Neural cell (in vitro differentiated cells): Measurements from ENCODE around the gene CACNA1H. TPM values are rescaled to one million over a fixed set of nuclear protein-coding genes. Genes with fewer than 3 reads are reported as not detected.
"Not testable (repeated sequence)": the region's sequence is repeated elsewhere in the genome, so short reads cannot be mapped to it uniquely, and the experiment has no call there.

Source experiments
- H2AFZ ChIP-seq: fragments of 200-600, 300-800 bp; sonication (generic), shearing (Covaris generic); 2 replicates; pipeline ENCODE4 v1.6.0; 2014; ENCODE audit warnings: low read depth, mild to moderate bottlenecking, antibody characterized with exemption, low read length, moderate library complexity
- H3F3A ChIP-seq: fragments of 200-600 bp; shearing (Covaris generic); 2 replicates; pipeline ENCODE4 v1.6.1; 2016; ENCODE audit warnings: mild to moderate bottlenecking, moderate library complexity, mixed read lengths, antibody characterized with exemption, low read length; ENCODE audit not compliant: insufficient read depth, poor library complexity, severe bottlenecking
- H3K27ac ChIP-seq: fragments of 200-600, 300-800 bp; sonication (generic), shearing (Covaris generic); 2 replicates; pipeline ENCODE4 v1.5.1; 2014; ENCODE audit warnings: mild to moderate bottlenecking, low read length, moderate library complexity
- H3K27me3 ChIP-seq: fragments of 300-800, 200-600 bp; sonication (generic), shearing (Covaris generic); 2 replicates; pipeline ENCODE4 v1.6.0; 2014; ENCODE audit warnings: mild to moderate bottlenecking, low read depth, low read length, moderate library complexity; ENCODE audit not compliant: insufficient read depth
- H3K36me3 ChIP-seq: fragments of 300-800, 200-600 bp; sonication (generic), shearing (Covaris generic); 2 replicates; pipeline ENCODE4 v1.5.1; 2014; ENCODE audit warnings: mild to moderate bottlenecking, antibody characterized with exemption, low read length, moderate library complexity; ENCODE audit not compliant: insufficient read depth
- H3K4me2 ChIP-seq: fragments of 300-800, 200-600 bp; sonication (generic), shearing (Covaris generic); 2 replicates; pipeline ENCODE4 v1.6.0; 2014; ENCODE audit warnings: mild to moderate bottlenecking, low read length
- H3K4me3 ChIP-seq: fragments of 300-800, 200-600 bp; sonication (generic), shearing (Covaris generic); 2 replicates; pipeline ENCODE4 v1.5.1; 2014; ENCODE audit warnings: mild to moderate bottlenecking, low read length, moderate library complexity
- H3K79me2 ChIP-seq: fragments of 200-600 bp; shearing (Covaris generic); replicated peaks from 2 replicates; pipeline ENCODE4 v1.6.0; 2014; ENCODE audit warnings: mild to moderate bottlenecking, low read length, moderate library complexity; ENCODE audit not compliant: insufficient read depth
- H3K9ac ChIP-seq: fragments of 300-800, 200-600 bp; sonication (generic), shearing (Covaris generic); 2 replicates; pipeline ENCODE4 v1.6.1; 2016; ENCODE audit warnings: mild to moderate bottlenecking, low read length, mixed read lengths
- H3K9me2 ChIP-seq: fragments of 200-600 bp; shearing (Covaris generic); 2 replicates; pipeline ENCODE4 v1.6.1; 2016; ENCODE audit warnings: mild to moderate bottlenecking, low read length, mixed read lengths; ENCODE audit not compliant: insufficient read depth
- H3K9me3 ChIP-seq: fragments of 200-600, 300-800 bp; sonication (generic), shearing (Covaris generic); 2 replicates; pipeline ENCODE4 v1.6.1; 2016; ENCODE audit warnings: mild to moderate bottlenecking, mixed run types, low read length, moderate library complexity, mixed read lengths
- H4K20me1 ChIP-seq: fragments of 200-600 bp; shearing (Covaris generic); 2 replicates; pipeline ENCODE4 v1.6.1; 2016; ENCODE audit warnings: mild to moderate bottlenecking, mixed run types; ENCODE audit not compliant: insufficient read depth
- CTCF ChIP-seq: fragments of 450-650 bp; IDR thresholded peaks from 2 replicates; pipeline ENCODE4 v1.5.1; 2014; ENCODE audit warnings: antibody characterized with exemption, mild to moderate bottlenecking, moderate library complexity; ENCODE audit not compliant: poor library complexity, severe bottlenecking
- EP300 ChIP-seq: fragments of 450-650 bp; conservative IDR thresholded peaks from 2 replicates; pipeline ENCODE4 v1.6.1; 2014; ENCODE audit warnings: antibody characterized with exemption, mild to moderate bottlenecking, moderate library complexity; ENCODE audit not compliant: poor library complexity, severe bottlenecking
- EZH2 ChIP-seq: fragments of 200-600, 300-800 bp; shearing (Covaris generic), sonication (generic); IDR thresholded peaks from 2 replicates; pipeline ENCODE4 v1.6.1; 2014; ENCODE audit warnings: antibody characterized with exemption, low read length, borderline replicate concordance, mild to moderate bottlenecking; ENCODE audit not compliant: insufficient read depth, poor library complexity, severe bottlenecking
- MXI1 ChIP-seq: fragments of 450-650 bp; conservative IDR thresholded peaks from 2 replicates; pipeline ENCODE4 v1.6.1; 2014; ENCODE audit warnings: antibody characterized with exemption, mild to moderate bottlenecking; ENCODE audit not compliant: poor library complexity, severe bottlenecking
- POLR2AphosphoS5 ChIP-seq: IDR thresholded peaks from 2 replicates; pipeline ENCODE4 v1.6.1; 2012
- RAD21 ChIP-seq: fragments of 450-650 bp; conservative IDR thresholded peaks from 2 replicates; pipeline ENCODE4 v1.6.1; 2014; ENCODE audit warnings: antibody characterized with exemption, mild to moderate bottlenecking, moderate library complexity
- REST ChIP-seq: IDR thresholded peaks from 2 replicates; pipeline ENCODE4 v1.6.1; 2012; ENCODE audit warnings: borderline replicate concordance
- SMC3 ChIP-seq: fragments of 450-650 bp; conservative IDR thresholded peaks from 2 replicates; pipeline ENCODE4 v1.6.1; 2014; ENCODE audit warnings: antibody characterized with exemption, mild to moderate bottlenecking, moderate library complexity; ENCODE audit not compliant: poor library complexity
- TAF1 ChIP-seq: IDR thresholded peaks from 2 replicates; pipeline ENCODE4 v1.6.1; 2012; ENCODE audit warnings: low read depth
- polyA plus RNA-seq: library from polyadenylated mRNA; depleted of rRNA; stranded (reverse); fragments of >200 nt; gene quantifications from 2 replicates; pipeline ENCODE4 v1.2.3, GENCODE V29; 2014

The CACNA1H gene
- polyA plus RNA-seq, 1 donor from 2014 or later, result 27.7 TPM

GRCh38 chr16:1198194-1198593 lies 45.3 kb downstream of the CACNA1H start:
- Histone ChIP-seq H3K27me3 (no peaks in the 10 kb centered on the region), H4K20me1 (no peaks in the 10 kb centered on the region)
- TF ChIP-seq MXI1 (no peak), EZH2 (no peak), RAD21 (no peak), EP300 (no peak)

GRCh38 chr16:1198671-1199346 lies 45.9 kb downstream of the CACNA1H start:
- H3F3A ChIP-seq, H3K27ac ChIP-seq, H3K9ac ChIP-seq, H3K27me3 ChIP-seq, H3K36me3 ChIP-seq, H3K4me2 ChIP-seq, H3K79me2 ChIP-seq, H2AFZ ChIP-seq, H4K20me1 ChIP-seq, H3K9me2 ChIP-seq, H3K4me3 ChIP-seq, H3K9me3 ChIP-seq: not testable (repeated sequence)

More at GRCh38 chr16:1198194-1198593, 45.3 kb downstream of the CACNA1H start:
- Histone ChIP-seq H3F3A (no peaks in the 10 kb centered on the region), H3K27ac (no peak overlapping the region), H3K9me3 (no peaks in the 10 kb centered on the region), H3K4me3 (no peak overlapping the region), H2AFZ (no peak overlapping the region), H3K9ac (no peak overlapping the region), H3K9me2 (no peaks in the 10 kb centered on the region), H3K79me2 (no peaks in the 10 kb centered on the region), H3K36me3 (no peaks in the 10 kb centered on the region), H3K4me2 (no peak overlapping the region)

- H3K9me2 ChIP-seq, result no peaks in the 10 kb centered on the region
- no peaks in the 10 kb centered on the region for H3K9me3 ChIP-seq
- H3K4me3 ChIP-seq, result no peak overlapping the region
- no peaks in the 10 kb centered on the region for H3K79me2 ChIP-seq
- no peak overlapping the region for H3K9ac ChIP-seq
- no peaks in the 10 kb centered on the region for H3K36me3 ChIP-seq
- no peak overlapping the region for H2AFZ ChIP-seq
- H3K4me2 ChIP-seq, result no peak overlapping the region
- no peak overlapping the region for H3K27ac ChIP-seq
- no peaks in the 10 kb centered on the region for H4K20me1 ChIP-seq
- no peaks in the 10 kb centered on the region for H3F3A ChIP-seq
- TF ChIP-seq CTCF (no peak), EZH2 (no peak), SMC3 (no peak), REST (no peak), POLR2AphosphoS5 (no peak), RAD21 (no peak), TAF1 (no peak), MXI1 (no peak), EP300 (no peak)
- no peaks in the 10 kb centered on the region for H3K27me3 ChIP-seq
Observed at GRCh38 chr16:1199347-1200013, 46.6 kb downstream of the CACNA1H start.
